Activated T-helper 2 cell treated with anti-CD3 and anti-CD28 coated beads, Interferon-gamma antibody, Interleukin-2, Interleukin-4, amounts not matched to agents 10 μg/mL and 5 μg/mL and 100 μg/mL, durations not matched to agents 14 hours and 24 hours and 36 hours (primary cell): ENCODE data around the gene LUZP2. TPM values are rescaled to one million over a fixed set of nuclear protein-coding genes. Genes with fewer than 3 reads are reported as not detected.

Source experiments
- DNase-seq: peaks from one replicate; pipeline ENCODE4 v3.0.0; 2021; ENCODE audit warnings: low spot score
- H3K27ac Mint-ChIP-seq: one replicate; pipeline ENCODE4 v1.8.0; 2021; ENCODE audit warnings: mixed read lengths
- H3K27me3 Mint-ChIP-seq: one replicate; pipeline ENCODE4 v1.8.0; 2021; ENCODE audit warnings: low read depth, mixed read lengths
- H3K36me3 Mint-ChIP-seq: one replicate; pipeline ENCODE4 v1.8.0; 2021; ENCODE audit warnings: low read depth, mixed read lengths
- H3K4me1 Mint-ChIP-seq: one replicate; pipeline ENCODE4 v1.8.0; 2021; ENCODE audit warnings: low read depth, mixed read lengths
- H3K4me3 Mint-ChIP-seq: one replicate; pipeline ENCODE4 v1.8.0; 2021; ENCODE audit warnings: low read depth, mild to moderate bottlenecking, moderate library complexity, mixed read lengths
- H3K9me3 Mint-ChIP-seq: one replicate; pipeline ENCODE4 v1.8.0; 2021; ENCODE audit warnings: mixed read lengths
- intact Hi-C: fragments of 100-400 bp; cut with micrococcal nuclease; formaldehyde crosslinking; loops from one replicate; pipeline ENCODE4 v1.15.1; 2023
- total RNA-seq: library from RNA; stranded (reverse); gene quantifications from 2 replicates; pipeline ENCODE4 v1.2.3, GENCODE V29; 2022

The LUZP2 gene
- total RNA-seq: not detected in 2 replicates

DNA sequence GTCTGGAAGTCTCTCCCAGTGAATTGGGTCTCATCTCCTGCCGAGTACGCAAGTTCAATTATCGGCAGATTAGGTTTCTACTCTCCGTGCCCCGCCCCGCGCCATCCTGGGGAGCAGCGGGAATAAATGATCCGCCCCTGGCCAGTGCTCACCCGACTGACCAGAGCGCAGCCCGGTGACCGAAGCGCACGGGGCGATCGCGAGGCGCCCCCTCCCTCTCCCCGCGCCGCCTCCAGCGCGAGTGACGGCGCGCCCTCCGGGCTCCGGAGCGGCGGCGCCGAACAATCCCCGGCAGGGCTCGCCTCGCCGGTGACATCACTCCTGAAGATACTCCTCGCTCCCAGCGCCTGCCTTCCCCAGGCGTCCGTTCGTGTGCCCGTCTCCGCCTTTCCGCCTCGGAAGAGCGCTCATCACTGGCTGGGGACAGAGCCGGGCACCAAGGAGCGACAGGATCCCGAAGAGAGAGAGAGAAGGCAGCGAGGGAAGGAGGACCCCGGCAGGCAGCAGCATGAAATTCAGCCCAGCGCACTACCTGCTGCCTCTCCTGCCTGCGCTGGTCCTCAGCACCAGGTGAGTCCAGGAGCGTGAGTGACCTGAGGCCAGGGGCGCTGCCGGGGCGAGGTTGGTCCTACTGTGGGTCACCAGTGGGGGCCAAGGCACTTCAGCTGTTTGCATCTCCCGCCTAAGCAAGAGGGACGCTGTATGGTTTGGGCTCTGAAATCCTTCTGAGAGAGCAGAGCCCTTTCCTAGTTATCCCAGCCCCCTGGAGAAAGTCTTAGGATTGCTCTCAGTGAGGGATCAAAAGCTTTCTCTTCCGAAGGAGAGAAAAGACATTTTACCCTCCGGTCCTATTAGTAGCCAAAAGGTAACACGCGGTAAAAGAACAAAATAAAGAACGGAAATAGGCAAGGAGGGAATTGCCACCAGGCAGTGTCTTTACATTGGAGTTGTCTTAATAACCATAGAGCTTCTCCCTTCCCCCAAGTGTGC, at the start of gene LUZP2:
Gene LUZP2 (plus strand): TSS at position 318 of the 990 bp plus-strand sequence.
- Mint-ChIP-seq H3K27me3 (peaks cover 5% of the 10 kb centered on the region), H3K4me3 (no peak within 1 kb of the TSS), H3K4me1 (no peaks in the 10 kb centered on the region), H3K27ac (no peak within 1 kb of the TSS), H3K36me3 (no peaks in the 10 kb centered on the region), H3K9me3 (no peaks in the 10 kb centered on the region)
- intact Hi-C loops: no loop called here
- no peak for DNase-seq

DNA sequence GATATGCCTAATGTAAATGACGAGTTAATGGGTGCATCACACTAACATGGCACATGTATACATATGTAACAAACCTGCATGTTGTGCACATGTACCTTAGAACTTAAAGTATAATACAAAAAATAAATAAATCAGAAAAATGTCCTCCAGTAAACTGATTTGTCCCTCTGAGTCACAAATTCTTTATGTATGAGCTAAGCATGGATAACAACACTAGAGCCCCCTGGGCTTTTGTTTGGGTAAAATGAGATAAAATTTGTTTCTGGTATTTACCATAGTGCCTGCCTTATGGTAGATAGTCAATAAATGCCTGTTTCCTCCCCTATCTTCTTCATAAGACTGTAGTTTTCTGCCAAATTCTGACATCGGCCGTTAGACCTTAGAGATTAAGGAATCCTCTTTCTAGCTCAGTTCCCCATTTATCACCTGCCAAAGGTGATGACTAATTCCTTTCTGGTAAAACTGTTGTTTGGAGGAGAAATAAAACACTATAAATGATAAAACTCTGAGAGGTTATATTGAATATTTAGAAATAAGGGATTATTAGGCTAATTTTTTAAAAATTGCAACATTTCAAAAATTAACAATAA, 43.6 kb upstream of the LUZP2 start:
- no peaks in the 10 kb centered on the region for H3K36me3 Mint-ChIP-seq
- no peak overlapping the region for H3K4me3 Mint-ChIP-seq
- H3K4me1 Mint-ChIP-seq: no peaks in the 10 kb centered on the region
- DNase-seq: no peak
- intact Hi-C loops: no loop called here
- H3K9me3 Mint-ChIP-seq: peaks cover 14% of the 10 kb centered on the region
- no peaks in the 10 kb centered on the region for H3K27me3 Mint-ChIP-seq
- no peak overlapping the region for H3K27ac Mint-ChIP-seq

GRCh38 chr11:24457985-24458384, 38.9 kb upstream of the LUZP2 start:
- no peak for DNase-seq
- intact Hi-C loops: no loop called here
- Mint-ChIP-seq H3K4me1 (no peaks in the 10 kb centered on the region), H3K36me3 (no peaks in the 10 kb centered on the region), H3K27ac (no peak overlapping the region), H3K27me3 (no peaks in the 10 kb centered on the region), H3K4me3 (no peak overlapping the region), H3K9me3 (peaks cover 30% of the 10 kb centered on the region)

DNA sequence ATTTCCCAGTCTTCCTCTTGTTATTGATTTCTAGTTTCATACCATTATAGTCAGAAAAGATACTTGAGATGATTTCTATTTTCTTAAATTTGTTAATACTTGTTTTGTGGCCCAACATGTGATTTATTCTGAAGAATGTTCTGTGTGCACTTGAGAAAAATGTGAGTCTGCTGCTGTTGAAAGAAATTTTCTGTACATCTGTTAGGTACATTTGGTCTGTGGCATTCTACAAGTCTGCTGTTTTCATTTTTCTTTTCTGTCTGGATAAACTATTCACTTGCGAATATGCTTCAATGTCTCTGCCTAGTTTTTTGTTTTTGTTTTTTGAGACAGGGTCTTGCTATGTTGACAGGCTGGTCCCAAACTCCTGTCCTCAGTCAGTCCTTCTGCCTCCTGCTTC, 26.4 kb upstream of the LUZP2 start:
- Mint-ChIP-seq H3K27ac (no peak overlapping the region), H3K9me3 (peaks cover 40% of the 10 kb centered on the region), H3K4me1 (no peaks in the 10 kb centered on the region), H3K4me3 (no peak overlapping the region), H3K27me3 (no peaks in the 10 kb centered on the region), H3K36me3 (no peaks in the 10 kb centered on the region)
- DNase-seq: no peak
- intact Hi-C loops: no loop called here

DNA sequence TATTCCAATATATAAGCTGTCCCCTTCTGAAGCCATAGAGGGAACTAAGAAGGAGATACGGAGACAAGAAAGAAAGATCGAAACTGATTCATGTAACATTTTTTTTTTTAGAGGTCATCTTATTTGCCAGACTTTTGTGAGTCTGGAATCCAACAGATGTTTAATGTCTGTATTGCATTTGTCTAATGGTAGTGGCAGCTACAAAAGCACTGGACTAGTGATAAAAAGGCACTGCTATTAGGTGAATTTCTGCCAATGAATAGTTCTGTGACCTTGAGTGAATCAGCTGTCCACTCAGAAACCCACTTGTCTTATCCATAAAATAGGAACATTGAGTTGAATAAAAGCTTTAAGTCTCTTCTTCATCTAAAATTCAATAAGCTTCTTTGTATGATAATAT, 25.8 kb upstream of the LUZP2 start:
- no peak overlapping the region for H3K4me3 Mint-ChIP-seq
- no peaks in the 10 kb centered on the region for H3K4me1 Mint-ChIP-seq
- no peaks in the 10 kb centered on the region for H3K27me3 Mint-ChIP-seq
- no peak for DNase-seq
- no peak overlapping the region for H3K27ac Mint-ChIP-seq
- intact Hi-C loops: no loop called here
- H3K9me3 Mint-ChIP-seq: peaks cover 46% of the 10 kb centered on the region
- H3K36me3 Mint-ChIP-seq: no peaks in the 10 kb centered on the region

DNA sequence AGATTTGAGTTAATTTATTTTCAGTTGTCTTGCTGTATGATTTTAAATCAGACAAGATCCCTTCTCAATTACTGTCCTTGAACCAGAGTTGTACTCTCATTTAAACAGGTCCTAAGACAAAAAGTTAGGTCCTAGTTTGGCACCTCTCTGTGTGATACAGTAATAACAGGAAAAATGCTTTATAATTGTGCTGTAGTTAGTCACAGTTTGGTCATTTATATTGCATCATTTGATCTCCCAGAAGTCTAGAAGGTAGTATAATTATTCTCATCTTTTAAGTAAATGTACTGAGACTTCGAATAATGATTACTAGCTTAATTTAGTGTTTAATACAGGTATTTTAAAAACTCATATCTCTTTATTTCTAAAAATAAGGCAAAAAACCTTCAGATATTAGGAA, 18.1 kb upstream of the LUZP2 start:
- Mint-ChIP-seq H3K9me3 (peaks cover 36% of the 10 kb centered on the region), H3K27me3 (no peaks in the 10 kb centered on the region), H3K36me3 (no peaks in the 10 kb centered on the region), H3K4me1 (no peaks in the 10 kb centered on the region), H3K4me3 (no peak overlapping the region), H3K27ac (no peak overlapping the region)
- DNase-seq: no peak
- intact Hi-C loops: no loop called here

DNA sequence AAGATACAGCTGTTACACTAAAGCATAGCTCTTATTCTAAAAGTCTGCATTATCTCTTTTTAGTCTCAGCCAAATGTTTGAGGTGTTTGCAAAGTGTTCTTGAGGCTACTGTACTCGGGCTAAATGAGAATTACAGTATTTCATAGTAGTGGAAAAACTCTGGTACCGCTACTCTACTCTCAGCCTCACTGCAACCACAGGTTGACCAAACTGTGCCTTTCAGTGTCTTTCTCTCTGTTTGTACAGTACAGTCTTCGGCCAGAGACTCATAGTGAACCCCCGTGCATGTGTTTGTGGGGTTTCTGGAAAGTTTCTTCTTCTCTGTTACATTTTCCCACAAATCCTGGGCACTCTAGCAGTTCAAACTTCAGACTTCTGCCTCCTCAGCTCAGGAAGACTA, 7.4 kb upstream of the LUZP2 start:
- intact Hi-C loops: no loop called here
- H3K36me3 Mint-ChIP-seq: no peaks in the 10 kb centered on the region
- DNase-seq: no peak
- H3K4me1 Mint-ChIP-seq: no peaks in the 10 kb centered on the region
- no peak overlapping the region for H3K4me3 Mint-ChIP-seq
- H3K27me3 Mint-ChIP-seq: no peaks in the 10 kb centered on the region
- peaks cover 11% of the 10 kb centered on the region for H3K9me3 Mint-ChIP-seq
- no peak overlapping the region for H3K27ac Mint-ChIP-seq

DNA sequence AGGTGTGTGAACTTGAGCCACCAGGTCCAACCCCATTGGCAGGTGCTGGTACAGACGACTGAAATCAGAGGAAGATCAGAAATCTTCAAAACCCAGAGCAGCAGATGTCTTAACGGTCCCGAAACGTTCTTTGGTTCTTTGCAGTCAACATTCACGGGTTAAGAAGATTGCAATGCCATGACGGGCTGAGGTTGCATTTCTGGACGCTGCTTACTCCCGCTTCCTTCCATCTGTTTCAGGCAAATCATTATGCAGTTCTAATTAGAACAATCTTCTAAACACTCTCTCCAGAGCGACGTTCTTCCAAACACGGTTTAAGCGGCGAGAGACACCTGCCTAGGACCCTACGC, 492 bp upstream of the LUZP2 start:
- no peak overlapping the region for H3K27ac Mint-ChIP-seq
- DNase-seq: no peak
- no peak overlapping the region for H3K4me3 Mint-ChIP-seq
- H3K36me3 Mint-ChIP-seq: no peaks in the 10 kb centered on the region
- H3K9me3 Mint-ChIP-seq: no peaks in the 10 kb centered on the region
- H3K27me3 Mint-ChIP-seq: peaks cover 5% of the 10 kb centered on the region
- intact Hi-C loops: no loop called here
- no peaks in the 10 kb centered on the region for H3K4me1 Mint-ChIP-seq

DNA sequence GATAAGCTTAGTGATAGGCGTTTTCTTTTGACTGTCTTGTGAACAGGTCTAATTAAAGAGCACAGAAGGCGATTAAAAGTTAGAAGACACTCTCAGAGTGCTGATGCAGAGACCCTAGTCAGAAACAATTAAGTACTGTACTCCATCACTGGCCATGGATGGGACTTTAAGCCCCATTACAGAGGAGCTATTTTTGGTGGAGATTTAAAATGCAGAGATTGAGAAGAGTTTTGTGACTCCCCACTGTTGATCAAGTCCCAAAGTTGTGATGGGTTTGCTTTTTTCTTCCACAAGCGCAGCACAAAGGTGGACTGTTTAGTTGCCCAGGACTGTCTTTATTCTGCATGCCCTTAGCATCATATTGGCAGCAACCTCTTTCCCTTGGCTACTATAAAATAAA, 978 bp downstream of the LUZP2 start:
- H3K4me1 Mint-ChIP-seq: no peaks in the 10 kb centered on the region
- peaks cover 5% of the 10 kb centered on the region for H3K27me3 Mint-ChIP-seq
- no peaks in the 10 kb centered on the region for H3K36me3 Mint-ChIP-seq
- DNase-seq: no peak
- no peak overlapping the region for H3K27ac Mint-ChIP-seq
- H3K9me3 Mint-ChIP-seq: no peaks in the 10 kb centered on the region
- intact Hi-C loops: no loop called here
- H3K4me3 Mint-ChIP-seq: no peak overlapping the region

DNA sequence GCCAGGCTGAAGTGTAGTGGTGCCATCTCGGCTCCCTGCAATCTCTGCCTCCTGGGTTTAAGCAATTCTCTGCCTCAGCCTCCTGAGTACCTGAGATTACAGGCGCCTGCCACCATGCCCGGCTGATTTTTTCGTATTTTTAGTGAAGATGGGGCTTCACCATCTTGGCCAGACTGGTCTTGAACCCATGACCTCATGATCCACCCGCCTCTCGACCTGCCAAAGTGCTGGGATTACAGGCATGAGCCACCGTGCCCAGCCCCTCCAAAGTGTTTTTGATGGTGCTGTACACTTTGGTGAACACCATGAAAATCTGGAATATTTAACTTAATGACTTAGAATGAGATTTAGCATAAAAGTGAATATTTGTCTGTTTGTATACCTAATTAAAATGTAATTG, 5.6 kb downstream of the LUZP2 start:
- H3K27ac Mint-ChIP-seq: no peak overlapping the region
- H3K36me3 Mint-ChIP-seq: no peaks in the 10 kb centered on the region
- intact Hi-C loops: no loop called here
- no peak overlapping the region for H3K4me3 Mint-ChIP-seq
- H3K9me3 Mint-ChIP-seq: peaks cover 6% of the 10 kb centered on the region
- H3K27me3 Mint-ChIP-seq: no peaks in the 10 kb centered on the region
- DNase-seq: no peak
- H3K4me1 Mint-ChIP-seq: no peaks in the 10 kb centered on the region

DNA sequence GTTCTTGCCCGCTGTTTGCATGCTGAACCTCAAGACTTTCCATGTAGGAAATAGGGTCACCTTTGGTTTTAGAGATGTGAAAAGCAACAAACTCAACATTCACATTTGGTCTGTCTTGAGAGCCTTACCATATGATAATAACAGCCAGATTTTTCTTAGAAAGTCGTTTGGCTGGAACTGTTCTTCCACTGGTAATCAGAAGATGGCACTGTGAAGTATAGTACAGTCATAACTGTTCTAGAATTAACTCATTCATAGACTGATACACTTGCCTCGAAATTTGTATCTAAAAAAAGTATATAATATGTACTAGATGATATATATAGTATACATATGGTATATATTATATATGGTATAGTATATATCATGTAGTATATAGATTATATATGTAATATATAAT, 12.3 kb downstream of the LUZP2 start:
- no peak for DNase-seq
- Mint-ChIP-seq H3K27me3 (no peaks in the 10 kb centered on the region), H3K36me3 (no peaks in the 10 kb centered on the region), H3K27ac (no peak overlapping the region), H3K4me3 (no peak overlapping the region), H3K9me3 (peaks cover 17% of the 10 kb centered on the region), H3K4me1 (no peaks in the 10 kb centered on the region)
- intact Hi-C loops: no loop called here

DNA sequence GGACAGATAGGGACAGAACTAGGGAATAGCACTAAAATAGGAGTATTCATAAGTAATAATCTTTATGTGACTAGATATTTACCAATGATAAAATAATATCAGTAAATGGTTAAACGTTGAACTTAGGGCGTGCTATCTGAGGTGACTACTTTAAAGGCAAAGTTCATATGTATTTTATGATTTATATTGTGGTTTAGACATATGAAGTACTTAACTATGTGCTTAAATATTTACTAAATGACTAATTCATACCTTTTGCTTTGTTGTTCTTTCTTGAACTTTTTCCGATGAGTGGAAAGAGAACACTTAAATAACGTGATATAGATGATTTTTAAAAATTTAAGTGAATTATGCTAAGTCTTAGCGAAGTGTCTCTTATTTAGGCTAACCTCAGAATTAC, 14.7 kb downstream of the LUZP2 start:
- no peak overlapping the region for H3K27ac Mint-ChIP-seq
- H3K4me1 Mint-ChIP-seq: no peaks in the 10 kb centered on the region
- DNase-seq: no peak
- intact Hi-C loops: no loop called here
- H3K9me3 Mint-ChIP-seq: peaks cover 16% of the 10 kb centered on the region
- H3K4me3 Mint-ChIP-seq: no peak overlapping the region
- H3K27me3 Mint-ChIP-seq: no peaks in the 10 kb centered on the region
- H3K36me3 Mint-ChIP-seq: no peaks in the 10 kb centered on the region

DNA sequence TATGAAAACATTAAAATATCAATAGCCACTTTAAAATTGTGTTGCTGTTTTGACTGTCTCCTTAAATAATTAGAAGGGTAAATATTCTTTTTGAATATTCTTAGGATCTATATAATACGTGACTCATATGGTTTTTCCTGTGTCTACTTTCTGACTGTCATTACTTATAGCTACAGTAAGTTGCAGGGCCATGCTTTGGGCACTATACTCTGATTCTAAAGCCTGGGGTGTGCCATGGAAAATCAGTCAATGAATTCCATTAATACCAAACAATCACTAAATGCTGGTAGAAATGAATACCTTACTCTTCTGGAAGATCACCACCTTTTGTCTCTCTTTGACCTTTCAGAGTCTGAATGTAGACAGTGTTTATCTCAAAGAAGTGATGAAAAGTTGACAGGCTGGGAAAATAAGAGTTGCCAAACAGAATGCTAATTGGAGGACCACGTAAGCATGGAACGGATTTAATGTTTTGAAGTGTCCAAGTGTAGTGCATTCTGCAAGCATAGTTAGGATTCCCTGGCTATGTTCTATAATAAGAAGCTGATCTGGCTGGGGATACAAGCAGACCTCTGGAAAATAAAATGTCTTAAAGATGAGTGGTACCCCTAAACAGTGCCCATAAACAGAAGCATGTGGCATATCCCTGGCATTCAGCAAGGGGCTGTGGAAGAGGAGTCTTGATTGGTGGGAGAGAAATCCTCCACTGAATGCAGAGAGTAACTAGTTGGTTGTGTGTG, 16.8 kb downstream of the LUZP2 start:
- Mint-ChIP-seq H3K27ac (no peak overlapping the region), H3K4me1 (no peaks in the 10 kb centered on the region), H3K4me3 (no peak overlapping the region), H3K27me3 (no peaks in the 10 kb centered on the region), H3K9me3 (peaks cover 16% of the 10 kb centered on the region), H3K36me3 (no peaks in the 10 kb centered on the region)
- intact Hi-C loops: no loop called here
- DNase-seq: no peak
